Skeletal muscle satellite cell (primary cell): ENCODE data around the gene G3BP2. TPM values are rescaled to one million over a fixed set of nuclear protein-coding genes. Genes with fewer than 3 reads are reported as not detected.

Experiments used
- H3K27me3 ChIP-seq: 2 replicates; pipeline ENCODE4 v1.7.0; 2013; ENCODE audit warnings: low read length; ENCODE audit not compliant: control insufficient read depth, insufficient read depth
- H3K36me3 ChIP-seq: 2 replicates; pipeline ENCODE4 v1.7.0; 2013; ENCODE audit warnings: mild to moderate bottlenecking, control low read depth, low read length; ENCODE audit not compliant: insufficient read depth
- H3K4me1 ChIP-seq: 2 replicates; pipeline ENCODE4 v1.7.0; 2013; ENCODE audit warnings: low read length; ENCODE audit not compliant: control insufficient read depth, insufficient read depth
- H3K4me2 ChIP-seq: 2 replicates; pipeline ENCODE4 v1.7.0; 2013; ENCODE audit warnings: mild to moderate bottlenecking, low read length
- H3K4me3 ChIP-seq: 2 replicates; pipeline ENCODE4 v1.7.0; 2013; ENCODE audit warnings: low read length
- H3K9ac ChIP-seq: 2 replicates; pipeline ENCODE4 v1.7.0; 2013; ENCODE audit warnings: mild to moderate bottlenecking, low read depth, low read length, moderate library complexity
- H3K9me3 ChIP-seq: replicated peaks from 2 replicates; pipeline ENCODE4 v1.7.0; 2013; ENCODE audit warnings: mild to moderate bottlenecking, control low read depth, low read length
- small RNA-seq: library from RNA; depleted of rRNA; stranded (forward); fragments of <200 nt; gene quantifications from one replicate; pipeline ENCODE3, GENCODE V24; 2012

The G3BP2 gene

DNA sequence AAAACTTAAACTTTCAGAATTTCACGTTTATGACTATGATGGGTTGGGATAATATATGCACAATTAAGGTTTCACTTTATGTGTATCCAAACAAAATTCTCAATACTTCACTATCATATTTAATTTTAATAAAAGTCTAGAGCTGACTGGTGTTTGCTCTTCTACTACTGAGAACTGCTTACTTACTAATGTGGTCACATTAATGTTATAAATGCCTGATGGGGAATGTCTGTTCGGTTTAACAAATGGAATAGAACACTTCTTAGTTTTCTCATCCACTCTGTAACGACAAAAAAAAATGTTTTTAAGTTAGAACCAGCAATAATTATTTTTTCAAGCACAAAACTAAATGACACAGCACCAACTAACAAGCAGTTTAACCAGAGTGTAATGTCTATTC is 77.2 kb downstream of the G3BP2 start:
- Histone ChIP-seq H3K4me1 (no peaks in the 10 kb centered on the region), H3K4me3 (no peak overlapping the region), H3K36me3 (no peaks in the 10 kb centered on the region), H3K27me3 (no peaks in the 10 kb centered on the region), H3K9me3 (no peaks in the 10 kb centered on the region), H3K9ac (no peak overlapping the region), H3K4me2 (no peak overlapping the region)

DNA sequence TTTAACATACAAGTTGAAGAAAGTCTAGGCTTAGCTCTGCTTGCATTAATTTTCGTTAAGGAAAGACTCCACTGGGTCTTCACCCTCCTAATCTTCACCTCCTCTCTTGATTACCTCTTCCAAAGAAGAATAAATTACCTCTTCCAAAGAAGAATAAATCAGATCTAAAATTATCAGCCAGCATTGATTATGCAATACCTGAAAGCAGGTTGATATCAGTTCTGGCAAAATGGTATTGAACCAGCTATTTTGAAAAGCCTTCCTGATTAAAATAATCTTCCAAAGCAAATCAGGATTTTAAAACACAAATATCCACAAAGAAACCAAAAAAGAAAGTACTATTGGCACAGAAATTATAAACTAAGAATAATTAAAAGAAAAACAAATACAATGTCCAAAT is 79.8 kb downstream of the G3BP2 start:
- Histone ChIP-seq H3K4me1 (no peaks in the 10 kb centered on the region), H3K4me2 (no peak overlapping the region), H3K4me3 (no peak overlapping the region), H3K36me3 (no peaks in the 10 kb centered on the region), H3K9me3 (no peaks in the 10 kb centered on the region), H3K27me3 (no peaks in the 10 kb centered on the region), H3K9ac (no peak overlapping the region)

Small RNA genes within 50 kb of the gene (small RNA-seq; reads per million reads assigned to genes)
- not detected for gene RF00019
